Measurements from ENCODE around the gene ACVRL1. TPM values are rescaled to one million over a fixed set of nuclear protein-coding genes. Genes with fewer than 3 reads are reported as not detected.
A peak's percentile ranks its signal among the peaks of the same experiment; 100 is the strongest.

Gene ACVRL1
- total RNA-seq, 3 donors from 2014 or later (not counting 1 experiment from before 2014, with no cell fraction given), result 0.57 TPM; not detected in 2

DNA sequence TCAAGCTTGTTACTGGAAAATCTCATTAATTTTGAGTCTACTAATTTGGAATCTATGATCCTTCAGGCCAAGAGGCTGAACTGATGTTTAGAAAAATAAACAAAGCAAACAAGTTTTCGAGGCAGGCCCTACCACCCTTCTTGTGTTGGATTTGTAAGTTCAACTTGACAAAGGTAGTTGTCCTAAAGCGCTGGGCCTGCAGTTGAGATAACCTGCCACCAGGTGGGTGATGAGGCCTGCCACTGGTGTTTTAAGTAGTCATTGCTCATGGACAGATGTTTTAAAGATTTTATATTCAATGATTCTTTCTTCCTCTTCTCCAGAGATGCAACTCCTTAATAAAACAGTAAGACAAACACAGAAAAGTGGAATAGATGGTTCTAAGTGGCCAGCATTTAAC, 19.4 kb downstream of the ACVRL1 start:
- peaks cover 12% of the 10 kb centered on the region for H3K4me1 ChIP-seq (ENCODE audit: control insufficient read depth, insufficient read depth, low read length)
- H3K9me3 ChIP-seq (ENCODE audit: control insufficient read depth, insufficient read depth, low read length), result no peaks in the 10 kb centered on the region
- H3K36me3 ChIP-seq (ENCODE audit: control insufficient read depth, insufficient read depth, low read length), result no peaks in the 10 kb centered on the region
- H3K4me3 ChIP-seq (ENCODE audit: low read length), result no peak overlapping the region
- ATAC-seq (peak in 2 of 3 donors; percentile 51 to 55), DNase-seq (peak in 1 of 2 donors; percentile 70)
- Mint-ChIP-seq H3K27me3 (ENCODE audit: low read depth in 2 of 2) (peaks cover 0 to 5% of the 10 kb centered on the region in 2 donors), H3K9me3 (no peaks in the 10 kb centered on the region), H3K4me1 (peaks cover 0 to 10% of the 10 kb centered on the region in 2 donors), H3K27ac (no peak overlapping the region), H3K4me3 (no peak overlapping the region), H3K36me3 (no peaks in the 10 kb centered on the region)
- intact Hi-C loops (cut with micrococcal nuclease), result loop anchor here (1.0 kb wide), 1 partner anchor 54 kb away; no protein-coding TSS in a partner anchor
- H3K27ac ChIP-seq (ENCODE audit: low read length), result no peak overlapping the region
- H3K27me3 ChIP-seq (ENCODE audit: control insufficient read depth, insufficient read depth, low read length), result no peaks in the 10 kb centered on the region
- TF ChIP-seq, protein P1, sequence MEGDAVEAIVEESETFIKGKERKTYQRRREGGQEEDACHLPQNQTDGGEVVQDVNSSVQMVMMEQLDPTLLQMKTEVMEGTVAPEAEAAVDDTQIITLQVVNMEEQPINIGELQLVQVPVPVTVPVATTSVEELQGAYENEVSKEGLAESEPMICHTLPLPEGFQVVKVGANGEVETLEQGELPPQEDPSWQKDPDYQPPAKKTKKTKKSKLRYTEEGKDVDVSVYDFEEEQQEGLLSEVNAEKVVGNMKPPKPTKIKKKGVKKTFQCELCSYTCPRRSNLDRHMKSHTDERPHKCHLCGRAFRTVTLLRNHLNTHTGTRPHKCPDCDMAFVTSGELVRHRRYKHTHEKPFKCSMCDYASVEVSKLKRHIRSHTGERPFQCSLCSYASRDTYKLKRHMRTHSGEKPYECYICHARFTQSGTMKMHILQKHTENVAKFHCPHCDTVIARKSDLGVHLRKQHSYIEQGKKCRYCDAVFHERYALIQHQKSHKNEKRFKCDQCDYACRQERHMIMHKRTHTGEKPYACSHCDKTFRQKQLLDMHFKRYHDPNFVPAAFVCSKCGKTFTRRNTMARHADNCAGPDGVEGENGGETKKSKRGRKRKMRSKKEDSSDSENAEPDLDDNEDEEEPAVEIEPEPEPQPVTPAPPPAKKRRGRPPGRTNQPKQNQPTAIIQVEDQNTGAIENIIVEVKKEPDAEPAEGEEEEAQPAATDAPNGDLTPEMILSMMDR (IDR thresholded peaks at IDR 0.05), result peak; percentile 42
- WGBS (ENCODE audit: insufficient coverage), result 91% methylated on average over 2 of the region's 2 CpGs

- H3K27me3 ChIP-seq (ENCODE audit: control insufficient read depth, insufficient read depth, low read length), result no peaks in the 10 kb centered on the region
- intact Hi-C loops (cut with micrococcal nuclease), result no loop called here
- WGBS (ENCODE audit: insufficient coverage), result 97% methylated on average over 4 of the region's 5 CpGs
- TF ChIP-seq, protein P1 (IDR thresholded peaks at IDR 0.05), result no peak
- no peak overlapping the region for H3K27ac Mint-ChIP-seq
- peaks cover 0 to 6% of the 10 kb centered on the region in 2 donors for H3K27me3 Mint-ChIP-seq (ENCODE audit: low read depth in 2 of 2)
- H3K9me3 ChIP-seq (ENCODE audit: control insufficient read depth, insufficient read depth, low read length), result no peaks in the 10 kb centered on the region
- H3K36me3 ChIP-seq (ENCODE audit: control insufficient read depth, insufficient read depth, low read length), result no peaks in the 10 kb centered on the region
- H3K27ac ChIP-seq (ENCODE audit: low read length), result no peak overlapping the region
- no peaks in the 10 kb centered on the region for H3K4me1 Mint-ChIP-seq
- H3K4me3 Mint-ChIP-seq, result no peak overlapping the region
- ATAC-seq (no peak), DNase-seq (no peak)
- H3K9me3 Mint-ChIP-seq, result no peaks in the 10 kb centered on the region
- no peaks in the 10 kb centered on the region for H3K36me3 Mint-ChIP-seq
- H3K4me3 ChIP-seq (ENCODE audit: low read length), result no peak overlapping the region
- no peaks in the 10 kb centered on the region for H3K4me1 ChIP-seq (ENCODE audit: control insufficient read depth, insufficient read depth, low read length)
Measured at GRCh38 chr12:51932218-51933076, 25.1 kb downstream of the ACVRL1 start.

- no peak overlapping the region for H3K4me3 ChIP-seq (ENCODE audit: low read length)
- no peaks in the 10 kb centered on the region for H3K9me3 ChIP-seq (ENCODE audit: control insufficient read depth, insufficient read depth, low read length)
- Mint-ChIP-seq H3K27ac (no peak overlapping the region), H3K4me3 (no peak overlapping the region), H3K9me3 (no peaks in the 10 kb centered on the region), H3K4me1 (no peaks in the 10 kb centered on the region), H3K36me3 (no peaks in the 10 kb centered on the region), H3K27me3 (ENCODE audit: low read depth in 2 of 2) (peaks cover 0 to 7% of the 10 kb centered on the region in 2 donors)
- 85% methylated on average over 4 of the region's 4 CpGs for WGBS (ENCODE audit: insufficient coverage)
- H3K4me1 ChIP-seq (ENCODE audit: control insufficient read depth, insufficient read depth, low read length), result no peaks in the 10 kb centered on the region
- H3K36me3 ChIP-seq (ENCODE audit: control insufficient read depth, insufficient read depth, low read length), result no peaks in the 10 kb centered on the region
- H3K27ac ChIP-seq (ENCODE audit: low read length), result no peak overlapping the region
- TF ChIP-seq, protein P1 (IDR thresholded peaks at IDR 0.05), result no peak
- H3K27me3 ChIP-seq (ENCODE audit: control insufficient read depth, insufficient read depth, low read length), result no peaks in the 10 kb centered on the region
- no peak for DNase-seq
- intact Hi-C loops (cut with micrococcal nuclease), result no loop called here
- no peak for ATAC-seq
Measured at GRCh38 chr12:51934080-51934479, 26.8 kb downstream of the ACVRL1 start.
